ENCODE measurements around the gene TLK1.

TLK1 gene

GRCh38 chr2:171160119-171160955 is at the start of gene TLK1:
Gene TLK1, minus strand, starts transcription at chr2:171160893. Its CDS starts 465 bp downstream, at chr2:171160428.
- ChIA-PET CTCF (interaction anchor here (1.2 to 4.7 kb wide), 7 partner anchors 17 to 256 kb away, joined by 3 to 40 read pairs (median 6); no protein-coding TSS in a partner anchor), POLR2A (interaction anchor here (1.2 to 1.6 kb wide), 2 partner anchors 138 to 256 kb away, joined by 3 to 5 read pairs; no protein-coding TSS in a partner anchor)
- DNase-seq (ENCODE audit: low read depth, low spot score): no peak
- no peak for TF ChIP-seq CTCF (IDR thresholded peaks at IDR 0.05; ENCODE audit: insufficient read depth, low read length, missing control alignments)
- H3K4me3 ChIP-seq (ENCODE audit: low read depth, low read length): peak within 1 kb of the TSS; percentile 91

- H3K4me3 ChIP-seq (ENCODE audit: low read depth, low read length): no peak overlapping the region
- ChIA-PET POLR2A (no interaction called here), CTCF (no interaction called here)
- no peak for TF ChIP-seq CTCF (IDR thresholded peaks at IDR 0.05; ENCODE audit: insufficient read depth, low read length, missing control alignments)
- no peak for DNase-seq (ENCODE audit: low read depth, low spot score)
Observed at GRCh38 chr2:171210216-171210863, 49.6 kb upstream of the TLK1 start.

GRCh38 chr2:171208657-171209056 is 48.0 kb upstream of the TLK1 start:
- CTCF ChIA-PET: no interaction called here
- no peak for DNase-seq (ENCODE audit: low read depth, low spot score)

GRCh38 chr2:171206422-171207115 is 45.9 kb upstream of the TLK1 start:
- CTCF ChIA-PET: no interaction called here
- no peak for DNase-seq (ENCODE audit: low read depth, low spot score)
- no peak overlapping the region for H3K4me3 ChIP-seq (ENCODE audit: low read depth, low read length)
- no peak for TF ChIP-seq CTCF (IDR thresholded peaks at IDR 0.05; ENCODE audit: insufficient read depth, low read length, missing control alignments)
- POLR2A ChIA-PET: no interaction called here

More at GRCh38 chr2:171208657-171209056, 48.0 kb upstream of the TLK1 start:
- POLR2A ChIA-PET: no interaction called here
- no peak overlapping the region for H3K4me3 ChIP-seq (ENCODE audit: low read depth, low read length)
- TF ChIP-seq CTCF (IDR thresholded peaks at IDR 0.05; ENCODE audit: insufficient read depth, low read length, missing control alignments): no peak

GRCh38 chr2:171205551-171205950 is 44.9 kb upstream of the TLK1 start:
- TF ChIP-seq CTCF (IDR thresholded peaks at IDR 0.05; ENCODE audit: insufficient read depth, low read length, missing control alignments): no peak
- POLR2A ChIA-PET: no interaction called here
- DNase-seq (ENCODE audit: low read depth, low spot score): no peak
- CTCF ChIA-PET: no interaction called here
- H3K4me3 ChIP-seq (ENCODE audit: low read depth, low read length): no peak overlapping the region

- POLR2A ChIA-PET: no interaction called here
- H3K4me3 ChIP-seq (ENCODE audit: low read depth, low read length): no peak overlapping the region
- no peak for TF ChIP-seq CTCF (IDR thresholded peaks at IDR 0.05; ENCODE audit: insufficient read depth, low read length, missing control alignments)
- DNase-seq (ENCODE audit: low read depth, low spot score): no peak
- CTCF ChIA-PET: interaction anchor here (1.5 kb wide), 1 partner anchor 229 kb away, joined by 3 read pairs; no protein-coding TSS in a partner anchor
Observed at GRCh38 chr2:171201767-171202166, 41.1 kb upstream of the TLK1 start.
